KMS-11 (cell line): ENCODE data around the gene SPTA1.
A peak's percentile ranks its signal among the peaks of the same experiment; 100 is the strongest.

Source experiments
- H2AFZ ChIP-seq: fragments of 200-600 bp; sonication (generic); 2 replicates; pipeline ENCODE4 v1.6.1; 2016; ENCODE audit warnings: antibody characterized with exemption, mixed run types, low read depth
- H3K27ac ChIP-seq: fragments of 200-600 bp; sonication (generic); 2 replicates; pipeline ENCODE4 v1.6.1; 2016; ENCODE audit warnings: mild to moderate bottlenecking, mixed run types
- H3K27me3 ChIP-seq: fragments of 200-600 bp; sonication (generic); 2 replicates; pipeline ENCODE4 v1.6.1; 2017; ENCODE audit warnings: mild to moderate bottlenecking, low read depth, mixed run types, moderate library complexity; ENCODE audit not compliant: insufficient read depth
- H3K36me3 ChIP-seq: fragments of 200-600 bp; sonication (generic); 2 replicates; pipeline ENCODE4 v1.6.1; 2017; ENCODE audit warnings: mild to moderate bottlenecking, mixed run types; ENCODE audit not compliant: insufficient read depth
- H3K4me1 ChIP-seq: fragments of 200-600 bp; sonication (generic); 2 replicates; pipeline ENCODE4 v1.6.1; 2016; ENCODE audit warnings: mild to moderate bottlenecking, low read depth, mixed run types; ENCODE audit not compliant: poor library complexity, severe bottlenecking
- H3K4me2 ChIP-seq: fragments of 200-600 bp; sonication (generic); 2 replicates; pipeline ENCODE4 v1.7.0; 2016; ENCODE audit warnings: mild to moderate bottlenecking, mixed run types
- H3K4me3 ChIP-seq: fragments of 200-600 bp; sonication (generic); IDR thresholded peaks from 2 replicates; pipeline ENCODE4 v1.6.1; 2017; ENCODE audit warnings: low read depth, low read length, mixed read lengths; ENCODE audit not compliant: insufficient read depth
- H3K79me2 ChIP-seq: fragments of 200-600 bp; sonication (generic); 2 replicates; pipeline ENCODE4 v1.6.1; 2016; ENCODE audit warnings: low read depth, mixed run types; ENCODE audit not compliant: insufficient read depth
- H3K9ac ChIP-seq: fragments of 200-600 bp; sonication (generic); 2 replicates; pipeline ENCODE4 v1.6.1; 2016; ENCODE audit warnings: mild to moderate bottlenecking, mixed run types
- H4K20me1 ChIP-seq: fragments of 200-600 bp; sonication (generic); 2 replicates; pipeline ENCODE4 v1.6.1; 2016; ENCODE audit warnings: mild to moderate bottlenecking, mixed run types; ENCODE audit not compliant: insufficient read depth
- CTCF ChIP-seq: fragments of 200-600 bp; sonication (generic); conservative IDR thresholded peaks from 2 replicates; pipeline ENCODE4 v1.6.1; 2017; ENCODE audit warnings: low read depth, mild to moderate bottlenecking, antibody characterized with exemption, low read length, moderate library complexity, mixed read lengths

SPTA1 gene

GRCh38 chr1:158654086-158654485 lies 32.4 kb downstream of the SPTA1 start:
- Histone ChIP-seq H3K4me3 (no peak overlapping the region), H3K4me2 (no peak overlapping the region), H3K4me1 (peaks cover 9% of the 10 kb centered on the region), H3K27ac (no peak overlapping the region), H3K36me3 (no peaks in the 10 kb centered on the region), H3K27me3 (no peaks in the 10 kb centered on the region), H3K79me2 (no peaks in the 10 kb centered on the region), H3K9ac (no peak overlapping the region), H4K20me1 (no peaks in the 10 kb centered on the region), H2AFZ (no peak overlapping the region)
- no peak for TF ChIP-seq CTCF

GRCh38 chr1:158652721-158653334 lies 33.7 kb downstream of the SPTA1 start:
- H3K9ac ChIP-seq, result no peak overlapping the region
- no peak overlapping the region for H2AFZ ChIP-seq
- no peak overlapping the region for H3K4me2 ChIP-seq
- H3K4me1 ChIP-seq, result peaks cover 9% of the 10 kb centered on the region
- H3K36me3 ChIP-seq, result no peaks in the 10 kb centered on the region
- no peak for TF ChIP-seq CTCF
- H3K4me3 ChIP-seq, result no peak overlapping the region
- no peak overlapping the region for H3K27ac ChIP-seq
- no peaks in the 10 kb centered on the region for H3K79me2 ChIP-seq
- H3K27me3 ChIP-seq, result no peaks in the 10 kb centered on the region
- H4K20me1 ChIP-seq, result no peaks in the 10 kb centered on the region

- Histone ChIP-seq H3K4me2 (no peak overlapping the region), H4K20me1 (no peaks in the 10 kb centered on the region), H2AFZ (no peak overlapping the region), H3K79me2 (no peaks in the 10 kb centered on the region), H3K27me3 (no peaks in the 10 kb centered on the region), H3K36me3 (no peaks in the 10 kb centered on the region), H3K4me1 (peaks cover 16% of the 10 kb centered on the region), H3K9ac (no peak overlapping the region), H3K4me3 (no peak overlapping the region), H3K27ac (no peak overlapping the region)
- TF ChIP-seq CTCF, result no peak
These were observed 37.5 kb downstream of the SPTA1 start for GRCh38 chr1:158649052-158649451.

GRCh38 chr1:158646465-158646864 lies 40.0 kb downstream of the SPTA1 start:
- H3K27ac ChIP-seq, result no peak overlapping the region
- no peaks in the 10 kb centered on the region for H3K79me2 ChIP-seq
- no peak for TF ChIP-seq CTCF
- no peaks in the 10 kb centered on the region for H3K36me3 ChIP-seq
- H3K9ac ChIP-seq, result no peak overlapping the region
- peak overlapping the region; percentile 23 for H3K4me2 ChIP-seq
- H3K27me3 ChIP-seq, result no peaks in the 10 kb centered on the region
- H3K4me1 ChIP-seq, result peaks cover 7% of the 10 kb centered on the region
- peak overlapping the region; percentile 13; the same call in 1 of the 2 replicates for H2AFZ ChIP-seq
- H3K4me3 ChIP-seq, result no peak overlapping the region
- no peaks in the 10 kb centered on the region for H4K20me1 ChIP-seq
